Ammon's horn (tissue), 1 donor: Measurements from ENCODE around the gene RICTOR.

Experiments
- DNase-seq: peaks from one replicate; pipeline ENCODE4 v3.0.0-alpha.2; 2016; ENCODE audit warnings: low spot score

Gene RICTOR

GRCh38 chr5:39074017-39074814, at the start of gene RICTOR:
TSS of gene RICTOR (minus strand) at chr5:39074399. CDS start at chr5:39074377, 22 bp downstream.
- peak; percentile 94 for DNase-seq

- no peak for DNase-seq
Measured at GRCh38 chr5:39121922-39122321, 47.7 kb upstream of the RICTOR start.

GRCh38 chr5:39121315-39121714, 47.1 kb upstream of the RICTOR start:
- DNase-seq: no peak

GRCh38 chr5:39120052-39120420, 45.8 kb upstream of the RICTOR start:
- DNase-seq: no peak

GRCh38 chr5:39119404-39120051, 45.3 kb upstream of the RICTOR start:
- no peak for DNase-seq

GRCh38 chr5:39118638-39119037, 44.4 kb upstream of the RICTOR start:
- no peak for DNase-seq

- no peak for DNase-seq
Measured at GRCh38 chr5:39117401-39117800, 43.2 kb upstream of the RICTOR start.

- DNase-seq: no peak
Measured at GRCh38 chr5:39116344-39117170, 42.4 kb upstream of the RICTOR start.

- DNase-seq: no peak
Measured at GRCh38 chr5:39115644-39116343, 41.6 kb upstream of the RICTOR start.

GRCh38 chr5:39114155-39114554, 40.0 kb upstream of the RICTOR start:
- no peak for DNase-seq

- DNase-seq: peak; percentile 33
Measured at GRCh38 chr5:39113354-39113953, 39.3 kb upstream of the RICTOR start.

- DNase-seq: peak; percentile 76
Measured at GRCh38 chr5:39109606-39110005, 35.4 kb upstream of the RICTOR start.

- peak; percentile 61 for DNase-seq
Measured at GRCh38 chr5:39108987-39109386, 34.8 kb upstream of the RICTOR start.

- DNase-seq: no peak
Measured at GRCh38 chr5:39107350-39107749, 33.2 kb upstream of the RICTOR start.

GRCh38 chr5:39106322-39106721, 32.1 kb upstream of the RICTOR start:
- DNase-seq: no peak

- no peak for DNase-seq
Measured at GRCh38 chr5:39104221-39104620, 30.0 kb upstream of the RICTOR start.

- DNase-seq: no peak
Measured at GRCh38 chr5:39102684-39103155, 28.5 kb upstream of the RICTOR start.

- peak; percentile 50 for DNase-seq
Measured at GRCh38 chr5:39100851-39101396, 26.7 kb upstream of the RICTOR start.

GRCh38 chr5:39100301-39100850, 26.2 kb upstream of the RICTOR start:
- DNase-seq: no peak

GRCh38 chr5:39099831-39100230, 25.6 kb upstream of the RICTOR start:
- no peak for DNase-seq

GRCh38 chr5:39093352-39093751, 19.2 kb upstream of the RICTOR start:
- DNase-seq: no peak
